ENCODE data around the gene OSBP2.

The OSBP2 gene

DNA sequence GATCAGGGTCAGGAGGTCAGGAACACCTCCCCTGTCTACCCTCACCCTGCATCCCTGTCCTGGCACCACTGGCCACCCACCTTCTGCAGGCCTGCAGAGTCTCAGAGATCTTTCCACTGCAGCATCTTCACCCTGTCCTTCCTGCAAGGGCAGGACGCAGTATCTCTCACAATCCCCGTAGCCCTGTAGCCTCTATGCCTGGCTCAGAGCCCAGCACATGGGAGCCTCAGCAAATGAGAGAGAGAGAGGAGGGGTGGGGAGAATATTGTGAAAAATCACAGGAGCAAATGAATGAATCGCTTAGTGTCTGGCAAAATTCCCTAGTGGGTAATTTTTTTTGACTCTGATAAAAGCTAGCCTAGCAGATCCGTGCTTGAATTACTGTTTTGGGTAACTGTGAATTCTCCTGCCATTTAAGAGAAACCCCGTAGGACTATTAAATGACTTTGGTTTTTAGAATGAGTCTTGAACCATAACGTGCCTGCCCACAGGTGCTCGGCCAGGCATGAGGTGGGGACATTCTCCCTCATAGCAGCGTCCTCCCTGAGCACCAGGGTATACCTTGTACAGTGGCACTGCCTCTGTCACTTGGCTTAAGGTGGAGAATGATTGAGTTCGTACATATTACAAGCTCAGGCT is 182.4 kb downstream of the OSBP2 start:
- 95 to 96% methylated on average over 6 to 8 of the region's 9 CpGs for WGBS, 2 experiments (ENCODE audit: insufficient coverage in 2 of 2)
- H3K36me3 ChIP-seq (ENCODE audit: control insufficient read depth, insufficient read depth, low read length): no peaks in the 10 kb centered on the region
- H3K27ac ChIP-seq (ENCODE audit: low read depth, low read length, severe bottlenecking): no peak overlapping the region
- H3K4me1 ChIP-seq (ENCODE audit: control insufficient read depth, insufficient read depth, low read length, poor library complexity, severe bottlenecking): no peaks in the 10 kb centered on the region
- H3K9me3 ChIP-seq (ENCODE audit: control insufficient read depth, low read length): no peaks in the 10 kb centered on the region
- no peak overlapping the region for H3K4me3 ChIP-seq (ENCODE audit: extremely low read depth, insufficient read depth, low read length, poor library complexity, severe bottlenecking)

DNA sequence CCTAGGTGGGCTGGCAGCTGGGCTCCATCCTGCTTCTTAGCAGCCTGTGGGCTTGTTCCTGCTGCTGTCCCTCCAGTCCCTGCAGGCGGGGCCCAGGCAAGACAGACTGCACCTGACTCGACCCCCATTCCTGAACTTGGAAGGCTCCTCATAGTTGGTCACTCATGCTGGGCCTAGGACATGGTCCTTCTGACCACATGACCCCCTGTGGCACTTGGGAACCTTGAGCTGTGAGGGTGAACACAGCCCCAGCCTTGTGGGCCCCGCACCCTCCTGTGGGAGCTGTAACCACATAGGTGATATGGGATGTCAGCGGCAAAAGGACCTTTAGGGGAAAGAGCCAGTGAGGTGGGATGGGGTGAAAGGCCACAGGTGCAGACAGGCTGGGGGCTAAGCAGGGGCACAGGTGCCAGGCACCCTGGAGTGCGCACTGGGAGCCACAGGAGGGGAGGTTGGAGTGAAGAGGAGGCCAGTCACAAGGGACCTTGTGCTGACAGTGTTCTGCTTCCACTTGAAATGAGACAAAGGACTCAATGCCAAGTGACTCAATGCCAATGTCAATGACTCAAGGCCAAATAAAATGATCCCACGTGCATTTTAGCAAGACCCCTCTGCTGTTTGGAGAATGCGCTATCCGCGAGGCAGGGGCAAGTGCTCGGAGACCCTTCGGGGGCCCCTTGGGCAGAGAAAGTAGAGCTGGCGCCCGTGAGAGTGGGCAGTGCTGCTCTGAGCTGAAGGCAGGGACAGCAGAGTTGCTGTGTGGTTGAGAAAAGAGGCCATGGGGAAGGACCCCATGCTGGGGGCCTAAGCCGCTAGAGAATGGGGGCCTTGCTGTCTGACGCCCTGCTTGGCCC is 183.2 kb downstream of the OSBP2 start:
- no peak overlapping the region for H3K27ac ChIP-seq (ENCODE audit: low read depth, low read length, severe bottlenecking)
- 90 to 92% methylated on average over 14 of the region's 15 CpGs for WGBS, 2 experiments (ENCODE audit: insufficient coverage in 2 of 2)

DNA sequence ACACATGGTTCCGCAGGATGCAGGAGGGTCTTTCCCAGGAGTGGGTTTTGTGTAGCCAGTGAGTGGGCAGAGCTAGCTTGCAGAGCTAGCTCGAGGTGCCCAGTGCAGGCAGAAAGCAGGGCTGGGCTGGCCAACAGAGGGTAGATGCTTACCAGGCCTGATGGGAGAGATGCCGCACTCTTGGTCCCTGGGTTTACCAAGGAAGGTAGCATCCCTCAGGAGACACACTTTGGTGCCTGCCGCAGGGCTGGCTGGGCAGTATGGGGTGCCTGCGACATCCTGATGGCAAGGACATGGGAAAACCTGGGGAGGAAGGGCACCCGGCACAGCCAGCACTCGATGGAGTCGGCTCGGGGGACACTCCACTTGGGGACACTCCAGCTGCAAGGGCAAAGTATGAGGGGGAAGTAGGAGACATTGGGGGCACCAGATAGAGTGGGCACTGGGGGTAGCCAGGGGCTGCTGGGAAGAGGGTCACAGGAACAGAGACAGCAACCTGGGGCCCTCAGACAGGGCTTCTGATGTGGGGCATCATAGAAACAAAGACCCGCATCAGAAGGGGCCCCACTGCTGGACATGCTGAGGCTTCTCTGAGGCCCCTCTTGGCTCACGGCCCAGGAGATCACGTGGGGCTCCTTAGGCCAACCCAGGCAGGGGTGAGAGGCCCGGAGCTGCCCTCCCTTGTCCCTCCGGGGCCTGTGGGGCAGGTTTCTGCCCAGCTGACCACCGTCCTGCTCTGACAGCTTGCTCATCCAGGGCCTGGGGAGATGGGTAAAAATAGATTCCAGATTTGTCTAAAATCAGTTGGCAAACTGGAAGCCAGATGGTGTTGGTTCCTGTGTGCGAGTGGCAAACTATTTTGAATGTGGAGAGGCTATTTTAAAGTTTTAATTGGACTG is 184.1 kb downstream of the OSBP2 start:
- Histone ChIP-seq H3K27ac (ENCODE audit: low read depth, low read length, severe bottlenecking) (no peak overlapping the region), H3K9me3 (ENCODE audit: control insufficient read depth, low read length) (no peaks in the 10 kb centered on the region), H3K4me3 (ENCODE audit: extremely low read depth, insufficient read depth, low read length, poor library complexity, severe bottlenecking) (no peak overlapping the region), H3K36me3 (ENCODE audit: control insufficient read depth, insufficient read depth, low read length) (no peaks in the 10 kb centered on the region), H3K4me1 (ENCODE audit: control insufficient read depth, insufficient read depth, low read length, poor library complexity, severe bottlenecking) (no peaks in the 10 kb centered on the region)
- WGBS, 2 experiments (ENCODE audit: insufficient coverage in 2 of 2): 91 to 95% methylated on average over 8 to 15 of the region's 16 CpGs

More for the DNA sequence above, 183.2 kb downstream of the OSBP2 start:
- no peaks in the 10 kb centered on the region for H3K36me3 ChIP-seq (ENCODE audit: control insufficient read depth, insufficient read depth, low read length)
- H3K4me3 ChIP-seq (ENCODE audit: extremely low read depth, insufficient read depth, low read length, poor library complexity, severe bottlenecking): no peak overlapping the region
- no peaks in the 10 kb centered on the region for H3K9me3 ChIP-seq (ENCODE audit: control insufficient read depth, low read length)
- H3K4me1 ChIP-seq (ENCODE audit: control insufficient read depth, insufficient read depth, low read length, poor library complexity, severe bottlenecking): no peaks in the 10 kb centered on the region

DNA sequence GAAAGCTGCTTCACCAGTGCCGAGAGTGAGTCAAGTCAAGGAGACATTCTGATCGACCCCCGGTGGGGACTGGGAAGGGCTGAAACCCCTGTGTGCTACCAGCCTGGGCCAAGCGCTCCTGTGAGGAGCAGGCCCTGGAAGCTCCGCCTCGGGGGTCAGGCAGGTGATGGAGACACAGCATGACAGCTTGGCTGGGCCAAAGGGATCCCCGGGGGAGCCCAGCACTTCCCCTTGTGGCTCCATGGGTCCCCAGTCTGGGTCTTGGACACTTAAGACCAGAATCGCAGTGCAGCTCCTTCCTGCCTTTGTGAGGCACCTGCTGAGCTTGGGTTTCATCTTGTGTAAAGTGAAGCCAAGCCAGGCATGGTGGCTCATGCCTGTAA is 184.7 kb downstream of the OSBP2 start:
- Histone ChIP-seq H3K9me3 (ENCODE audit: control insufficient read depth, low read length) (no peaks in the 10 kb centered on the region), H3K4me1 (ENCODE audit: control insufficient read depth, insufficient read depth, low read length, poor library complexity, severe bottlenecking) (no peaks in the 10 kb centered on the region), H3K36me3 (ENCODE audit: control insufficient read depth, insufficient read depth, low read length) (no peaks in the 10 kb centered on the region), H3K27ac (ENCODE audit: low read depth, low read length, severe bottlenecking) (no peak overlapping the region), H3K4me3 (ENCODE audit: extremely low read depth, insufficient read depth, low read length, poor library complexity, severe bottlenecking) (no peak overlapping the region)
- WGBS, 2 experiments (ENCODE audit: insufficient coverage in 2 of 2): 89 to 93% methylated on average over 8 of the region's 8 CpGs

DNA sequence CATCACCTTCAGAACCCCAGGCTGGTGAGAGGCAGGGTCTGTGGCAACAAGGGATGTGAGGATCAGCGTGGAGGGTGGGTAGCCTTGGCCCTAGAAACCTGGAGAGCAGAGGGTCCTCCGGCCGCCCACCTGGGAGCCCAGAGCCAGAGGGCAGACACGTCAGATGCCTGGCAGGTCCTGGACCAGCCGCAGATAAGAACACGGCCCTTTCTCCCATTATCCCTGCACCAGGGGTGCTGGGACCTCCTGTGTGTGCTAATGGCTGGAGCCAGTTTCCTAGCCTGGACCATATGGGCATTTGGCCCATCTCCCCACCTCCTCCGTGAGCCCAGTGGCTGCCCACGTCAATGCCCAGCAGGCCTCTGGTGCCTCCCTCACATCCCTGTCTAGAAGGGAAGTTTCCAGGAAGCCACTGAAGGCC is 185.5 kb downstream of the OSBP2 start:
- no peaks in the 10 kb centered on the region for H3K36me3 ChIP-seq (ENCODE audit: control insufficient read depth, insufficient read depth, low read length)
- no peak overlapping the region for H3K4me3 ChIP-seq (ENCODE audit: extremely low read depth, insufficient read depth, low read length, poor library complexity, severe bottlenecking)
- no peaks in the 10 kb centered on the region for H3K9me3 ChIP-seq (ENCODE audit: control insufficient read depth, low read length)
- no peaks in the 10 kb centered on the region for H3K4me1 ChIP-seq (ENCODE audit: control insufficient read depth, insufficient read depth, low read length, poor library complexity, severe bottlenecking)
- WGBS, 2 experiments (ENCODE audit: insufficient coverage in 2 of 2): 90 to 100% methylated on average over 7 to 8 of the region's 8 CpGs
- no peak overlapping the region for H3K27ac ChIP-seq (ENCODE audit: low read depth, low read length, severe bottlenecking)

DNA sequence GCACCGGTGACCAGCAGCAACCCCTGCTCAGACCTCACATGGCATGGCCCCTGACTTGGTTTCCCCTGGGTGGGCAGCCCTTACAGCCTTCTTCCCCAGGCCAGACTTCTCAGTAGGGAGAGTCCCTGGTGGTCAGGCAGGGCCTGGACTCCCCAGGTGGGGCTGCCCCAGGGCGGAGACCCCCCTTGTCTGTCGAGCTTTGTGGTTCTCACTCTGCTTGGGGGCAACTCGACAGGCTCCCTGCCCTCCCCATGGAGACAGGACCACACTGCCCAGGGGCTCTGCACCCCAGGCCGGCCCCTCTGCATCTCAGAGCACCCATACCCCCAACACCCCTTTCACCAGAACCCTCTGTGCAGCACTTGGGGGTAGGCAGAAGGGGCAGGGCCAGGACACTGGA is 186.2 kb downstream of the OSBP2 start:
- H3K36me3 ChIP-seq (ENCODE audit: control insufficient read depth, insufficient read depth, low read length): no peaks in the 10 kb centered on the region
- WGBS, 2 experiments (ENCODE audit: insufficient coverage in 2 of 2): 89 to 100% methylated on average over 4 of the region's 5 CpGs
- no peak overlapping the region for H3K4me3 ChIP-seq (ENCODE audit: extremely low read depth, insufficient read depth, low read length, poor library complexity, severe bottlenecking)
- H3K4me1 ChIP-seq (ENCODE audit: control insufficient read depth, insufficient read depth, low read length, poor library complexity, severe bottlenecking): no peaks in the 10 kb centered on the region
- H3K27ac ChIP-seq (ENCODE audit: low read depth, low read length, severe bottlenecking): no peak overlapping the region
- H3K9me3 ChIP-seq (ENCODE audit: control insufficient read depth, low read length): no peaks in the 10 kb centered on the region

DNA sequence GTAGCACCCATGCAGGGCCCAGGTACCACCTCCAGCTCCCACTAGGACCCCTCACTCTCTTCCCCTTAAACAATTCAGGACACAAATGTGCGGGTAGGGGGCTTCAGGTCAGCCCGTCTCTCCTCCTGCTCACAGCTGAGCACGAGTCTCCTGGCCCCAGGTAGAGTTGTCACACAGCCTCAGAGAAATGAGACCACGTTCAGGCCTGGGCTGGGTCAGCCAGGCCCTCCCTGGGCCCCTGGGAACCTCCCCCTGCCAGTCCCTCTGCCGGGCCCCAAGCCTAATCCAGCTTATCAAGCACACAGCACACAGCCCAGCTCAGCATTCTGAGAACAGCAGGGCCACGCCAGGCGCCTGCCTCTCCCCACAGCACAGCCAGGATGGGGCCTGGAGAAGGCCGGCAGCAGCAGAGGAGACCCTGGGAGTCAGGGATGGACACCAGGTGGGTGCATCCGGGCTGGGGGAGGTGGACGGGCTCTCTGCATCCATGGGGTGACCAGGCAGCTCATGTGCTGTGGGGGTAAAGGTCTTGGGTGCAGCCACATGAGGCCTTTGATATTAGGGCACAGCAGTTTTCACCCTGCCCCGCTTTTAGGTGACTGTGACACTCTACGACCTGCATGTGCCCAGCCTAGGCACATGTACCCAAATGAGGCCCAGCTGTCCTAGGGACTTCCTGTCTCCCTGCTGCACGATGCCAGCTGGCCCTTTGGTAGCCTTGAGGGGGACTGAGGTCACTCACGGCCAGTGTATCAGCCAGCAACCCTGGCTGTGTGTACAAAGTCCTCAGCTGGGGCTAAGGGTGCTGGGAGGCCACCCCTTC is 186.9 kb downstream of the OSBP2 start:
- Histone ChIP-seq H3K4me3 (ENCODE audit: extremely low read depth, insufficient read depth, low read length, poor library complexity, severe bottlenecking) (no peak overlapping the region), H3K27ac (ENCODE audit: low read depth, low read length, severe bottlenecking) (no peak overlapping the region), H3K9me3 (ENCODE audit: control insufficient read depth, low read length) (no peaks in the 10 kb centered on the region), H3K36me3 (ENCODE audit: control insufficient read depth, insufficient read depth, low read length) (no peaks in the 10 kb centered on the region), H3K4me1 (ENCODE audit: control insufficient read depth, insufficient read depth, low read length, poor library complexity, severe bottlenecking) (no peaks in the 10 kb centered on the region)
- WGBS, 2 experiments (ENCODE audit: insufficient coverage in 2 of 2): 85 to 89% methylated on average over 9 to 11 of the region's 14 CpGs

DNA sequence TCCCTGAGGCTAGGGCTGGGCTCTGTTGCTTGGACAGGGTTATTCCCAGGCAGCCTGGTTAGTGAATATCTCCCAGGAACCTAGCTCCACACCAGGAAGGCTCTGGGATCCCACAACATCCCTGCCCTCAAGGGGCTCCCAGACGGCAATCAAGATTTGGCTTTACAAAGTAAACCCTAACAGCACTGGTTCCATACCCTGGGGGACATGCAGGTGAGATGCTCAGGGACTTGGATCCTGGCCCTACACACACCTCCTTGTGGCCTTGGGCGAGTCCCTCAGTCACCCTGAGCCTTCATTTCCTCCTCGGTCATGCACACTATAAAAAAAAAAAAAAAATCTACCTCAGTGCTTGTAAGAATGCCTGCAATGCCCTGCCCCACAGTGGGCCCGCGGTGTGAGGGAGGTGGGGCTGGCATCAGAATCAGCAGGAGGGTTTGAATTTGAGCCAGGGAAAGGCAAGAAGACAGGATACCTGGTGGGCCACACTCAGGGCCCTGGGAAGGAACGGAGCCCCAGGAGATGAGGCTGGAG is 187.6 kb downstream of the OSBP2 start:
- H3K9me3 ChIP-seq (ENCODE audit: control insufficient read depth, low read length): no peaks in the 10 kb centered on the region
- 72 to 74% methylated on average over 3 to 5 of the region's 6 CpGs for WGBS, 2 experiments (ENCODE audit: insufficient coverage in 2 of 2)
- H3K27ac ChIP-seq (ENCODE audit: low read depth, low read length, severe bottlenecking): no peak overlapping the region
- H3K4me1 ChIP-seq (ENCODE audit: control insufficient read depth, insufficient read depth, low read length, poor library complexity, severe bottlenecking): no peaks in the 10 kb centered on the region
- no peaks in the 10 kb centered on the region for H3K36me3 ChIP-seq (ENCODE audit: control insufficient read depth, insufficient read depth, low read length)
- no peak overlapping the region for H3K4me3 ChIP-seq (ENCODE audit: extremely low read depth, insufficient read depth, low read length, poor library complexity, severe bottlenecking)

DNA sequence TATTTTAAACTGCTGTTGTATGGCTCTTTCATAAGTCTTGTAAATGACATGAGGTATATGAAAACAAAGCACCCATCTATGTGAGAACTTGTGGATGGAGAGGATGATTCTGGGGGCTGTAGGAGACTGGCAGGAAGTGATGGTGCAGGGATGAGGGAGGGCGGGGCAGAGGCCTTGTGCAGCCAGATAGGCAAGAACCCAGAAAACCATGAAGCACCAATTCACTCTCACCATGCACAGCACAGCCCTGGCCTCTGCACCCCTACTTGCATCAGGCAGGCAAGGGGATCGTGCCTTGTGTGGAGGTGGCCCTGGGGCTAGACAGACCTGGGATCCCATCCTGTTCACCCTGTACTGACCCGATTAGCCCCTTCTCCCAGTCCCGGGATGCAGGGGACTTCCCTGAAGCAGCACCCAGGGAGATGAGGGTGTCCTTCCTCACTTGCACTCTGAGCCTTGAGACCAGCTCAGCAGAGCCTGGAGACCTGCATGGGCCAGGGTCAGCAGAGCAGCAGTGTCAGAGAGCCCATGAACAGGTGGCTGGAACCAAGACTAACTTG is 188.4 kb downstream of the OSBP2 start:
- H3K36me3 ChIP-seq (ENCODE audit: control insufficient read depth, insufficient read depth, low read length): no peaks in the 10 kb centered on the region
- H3K4me3 ChIP-seq (ENCODE audit: extremely low read depth, insufficient read depth, low read length, poor library complexity, severe bottlenecking): no peak overlapping the region
- no peaks in the 10 kb centered on the region for H3K9me3 ChIP-seq (ENCODE audit: control insufficient read depth, low read length)
- 93 to 100% methylated on average over 3 of the region's 4 CpGs for WGBS, 2 experiments (ENCODE audit: insufficient coverage in 2 of 2)
- H3K4me1 ChIP-seq (ENCODE audit: control insufficient read depth, insufficient read depth, low read length, poor library complexity, severe bottlenecking): no peaks in the 10 kb centered on the region
- H3K27ac ChIP-seq (ENCODE audit: low read depth, low read length, severe bottlenecking): no peak overlapping the region

Measured in mesodermal cell (in vitro differentiated cells).